Panc1 (cell line): ENCODE results near the gene FAM240A. TPM values are rescaled to one million over a fixed set of nuclear protein-coding genes. Genes with fewer than 3 reads are reported as not detected.

ENCODE experiments used
- ATAC-seq: fragments of 200-7000 bp; cut with Tn5 transposase; 2 replicates; pipeline ENCODE4 v1.9.1; 2020; ENCODE audit warnings: mild to moderate bottlenecking, moderate library complexity
- BruUV-seq: library from RNA; stranded (reverse); fragments of 400-500 nt; replicated peaks from 2 replicates; lab custom pipeline; 2021; lab: Mats Ljungman, UMichigan
- CTCF ChIA-PET: fragments of 300-600 bp; sonication (Branson Sonifier 250); formaldehyde crosslinking; loops from one replicate; lab custom pipeline; 2022; ENCODE audit warnings: antibody characterized with exemption; lab: Charles Lee
- POLR2A ChIA-PET: fragments of 300-600 bp; sonication (Branson Sonifier 250); formaldehyde crosslinking; loops from one replicate; lab custom pipeline; 2022; ENCODE audit warnings: antibody characterized with exemption; lab: Charles Lee
- DNase-seq: peaks from one replicate; pipeline ENCODE4 v3.0.0-alpha.2; 2010; ENCODE audit warnings: low read depth, low spot score
- H3K27ac ChIP-seq: 2 replicates; pipeline ENCODE4 v1.5.1; 2011; ENCODE audit warnings: mild to moderate bottlenecking, low read length, inconsistent platforms
- H3K27me3 ChIP-seq: fragments of 200-500 bp; sonication (Bioruptor generic); 2 replicates; pipeline ENCODE4 v1.6.0; 2014; ENCODE audit warnings: low read length, inconsistent platforms; ENCODE audit not compliant: control insufficient read depth, insufficient read depth
- H3K36me3 ChIP-seq: fragments of 200-500 bp; sonication (Bioruptor generic); 2 replicates; pipeline ENCODE4 v1.5.1; 2014; ENCODE audit warnings: inconsistent platforms, mild to moderate bottlenecking, low read length, moderate library complexity; ENCODE audit not compliant: control insufficient read depth, insufficient read depth
- H3K4me1 ChIP-seq: 2 replicates; pipeline ENCODE4 v1.5.1; 2011; ENCODE audit warnings: inconsistent platforms, mild to moderate bottlenecking, low read length, moderate library complexity; ENCODE audit not compliant: control insufficient read depth, insufficient read depth
- H3K4me3 ChIP-seq, 2 experiments: 2 replicates each; pipeline ENCODE4 v1.5.1; 2011 to 2012; ENCODE audit warnings: low read depth in 2 of 2, low read length in 2 of 2, mild to moderate bottlenecking in 2 of 2, inconsistent platforms in 1 of 2, moderate library complexity in 1 of 2
- H3K9me3 ChIP-seq: fragments of 200-500 bp; sonication (Bioruptor generic); 2 replicates; pipeline ENCODE4 v1.5.1; 2014; ENCODE audit warnings: low read depth, mild to moderate bottlenecking, inconsistent platforms, low read length, moderate library complexity; ENCODE audit not compliant: control insufficient read depth, insufficient read depth
- POLR2AphosphoS5 ChIP-seq: IDR thresholded peaks from 2 replicates; pipeline ENCODE4 v1.6.1; 2012; ENCODE audit warnings: mild to moderate bottlenecking, low read depth, low read length, moderate library complexity
- SIN3A ChIP-seq: IDR thresholded peaks from 2 replicates; pipeline ENCODE4 v1.6.1; 2012; ENCODE audit warnings: low read depth, mild to moderate bottlenecking, low read length, moderate library complexity, borderline replicate concordance; ENCODE audit not compliant: insufficient read depth
- TCF7L2 ChIP-seq: IDR thresholded peaks from 2 replicates; pipeline ENCODE4 v1.6.1; 2011; ENCODE audit warnings: mild to moderate bottlenecking, low read depth, low read length, inconsistent platforms
- in situ Hi-C: cut with HindIII; loops from 2 replicates; pipeline ENCODE4 v1.10.0; 2016; ENCODE audit warnings: low sequenced_read_pairs, low pct_unique_long_range_greater_than_20kb
- intact Hi-C: fragments of 100-400 bp; cut with micrococcal nuclease; formaldehyde crosslinking; loops from one replicate; pipeline ENCODE4 v1.10.0; 2022; ENCODE audit not compliant: unreplicated experiment
- total RNA-seq: library from RNA; stranded (reverse); gene quantifications from one replicate; pipeline ENCODE4 v1.2.1, GENCODE V29; 2021; ENCODE audit not compliant: unreplicated experiment
- TF ChIP-seq, protein P1 (sequence below), 2 experiments: IDR thresholded peaks; 2 replicates each; pipeline ENCODE4 v1.6.1; 2011 to 2012; ENCODE audit warnings: low read depth in 2 of 2, control low read depth in 1 of 2, low read length in 1 of 2, mild to moderate bottlenecking in 1 of 2, moderate library complexity in 1 of 2; ENCODE audit not compliant: insufficient read depth in 1 of 2
- TF ChIP-seq, protein P2 (sequence below): fragments of 450-650 bp; IDR thresholded peaks from 2 replicates; pipeline ENCODE4 v1.5.1; 2017; ENCODE audit warnings: mild to moderate bottlenecking

FAM240A gene
- total RNA-seq, 1 experiment from 2014 or later = not detected

DNA sequence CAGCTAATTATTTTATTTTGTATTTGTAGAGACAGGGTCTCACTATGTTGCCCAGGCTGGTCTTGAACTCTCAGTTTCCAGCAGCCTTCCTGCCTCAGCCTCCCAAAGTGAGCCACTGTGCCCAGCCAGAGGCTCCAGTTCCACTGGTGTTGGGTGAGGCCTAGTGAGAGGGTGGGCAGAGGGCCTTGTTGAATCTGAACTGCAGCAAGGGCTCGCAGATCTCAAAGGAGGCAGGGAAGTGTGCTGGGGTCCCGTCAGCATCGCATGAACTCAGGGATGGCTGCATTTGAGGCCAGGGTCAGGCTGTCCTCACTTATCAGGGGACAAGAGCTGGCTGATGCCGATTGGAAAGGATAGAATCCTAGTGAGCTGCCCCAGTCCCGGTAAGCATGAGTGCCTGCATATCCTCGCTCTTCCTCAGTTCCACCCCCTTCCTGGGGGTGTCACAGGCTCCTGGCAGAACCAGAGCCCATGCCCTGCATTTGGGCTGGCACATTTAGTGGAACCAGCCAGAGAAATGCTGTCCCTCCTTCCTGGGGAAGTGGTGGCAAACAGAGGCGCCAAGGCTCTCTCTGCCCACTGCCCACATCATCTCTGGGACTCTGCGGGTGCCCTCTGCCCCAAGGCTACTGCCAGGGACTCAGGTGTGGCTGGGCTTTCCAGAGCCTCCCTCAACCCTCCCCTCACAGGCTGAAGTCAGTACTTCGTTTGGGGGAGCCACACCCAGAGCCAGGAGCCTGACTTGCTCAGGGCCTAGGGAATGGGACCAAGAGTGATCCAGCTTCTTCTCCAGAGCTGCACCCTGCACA lies 57.1 kb downstream of the FAM240A start:
- intact Hi-C loops (no loop called here), in situ Hi-C loops (no loop called here)
- H3K36me3 ChIP-seq = no peaks in the 10 kb centered on the region
- H3K4me3 ChIP-seq = no peak overlapping the region
- no TSS peak for BruUV-seq
- H3K27ac ChIP-seq = no peak overlapping the region
- no peaks in the 10 kb centered on the region for H3K27me3 ChIP-seq
- 0 out of 2 replicates have a peak, but pooled peaks have one; percentile 36 for ATAC-seq
- DNase-seq = no peak
- H3K9me3 ChIP-seq = no peaks in the 10 kb centered on the region
- no peaks in the 10 kb centered on the region for H3K4me1 ChIP-seq
- POLR2A ChIA-PET = no interaction called here
- CTCF ChIA-PET = interaction anchor here (0.6 kb wide), 1 partner anchor 188 kb away, joined by 4 read pairs; no protein-coding TSS in a partner anchor
- TF ChIP-seq TCF7L2 (no peak), SIN3A (no peak), POLR2AphosphoS5 (no peak)
- TF ChIP-seq, protein P1, sequence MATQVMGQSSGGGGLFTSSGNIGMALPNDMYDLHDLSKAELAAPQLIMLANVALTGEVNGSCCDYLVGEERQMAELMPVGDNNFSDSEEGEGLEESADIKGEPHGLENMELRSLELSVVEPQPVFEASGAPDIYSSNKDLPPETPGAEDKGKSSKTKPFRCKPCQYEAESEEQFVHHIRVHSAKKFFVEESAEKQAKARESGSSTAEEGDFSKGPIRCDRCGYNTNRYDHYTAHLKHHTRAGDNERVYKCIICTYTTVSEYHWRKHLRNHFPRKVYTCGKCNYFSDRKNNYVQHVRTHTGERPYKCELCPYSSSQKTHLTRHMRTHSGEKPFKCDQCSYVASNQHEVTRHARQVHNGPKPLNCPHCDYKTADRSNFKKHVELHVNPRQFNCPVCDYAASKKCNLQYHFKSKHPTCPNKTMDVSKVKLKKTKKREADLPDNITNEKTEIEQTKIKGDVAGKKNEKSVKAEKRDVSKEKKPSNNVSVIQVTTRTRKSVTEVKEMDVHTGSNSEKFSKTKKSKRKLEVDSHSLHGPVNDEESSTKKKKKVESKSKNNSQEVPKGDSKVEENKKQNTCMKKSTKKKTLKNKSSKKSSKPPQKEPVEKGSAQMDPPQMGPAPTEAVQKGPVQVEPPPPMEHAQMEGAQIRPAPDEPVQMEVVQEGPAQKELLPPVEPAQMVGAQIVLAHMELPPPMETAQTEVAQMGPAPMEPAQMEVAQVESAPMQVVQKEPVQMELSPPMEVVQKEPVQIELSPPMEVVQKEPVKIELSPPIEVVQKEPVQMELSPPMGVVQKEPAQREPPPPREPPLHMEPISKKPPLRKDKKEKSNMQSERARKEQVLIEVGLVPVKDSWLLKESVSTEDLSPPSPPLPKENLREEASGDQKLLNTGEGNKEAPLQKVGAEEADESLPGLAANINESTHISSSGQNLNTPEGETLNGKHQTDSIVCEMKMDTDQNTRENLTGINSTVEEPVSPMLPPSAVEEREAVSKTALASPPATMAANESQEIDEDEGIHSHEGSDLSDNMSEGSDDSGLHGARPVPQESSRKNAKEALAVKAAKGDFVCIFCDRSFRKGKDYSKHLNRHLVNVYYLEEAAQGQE (IDR thresholded peaks at IDR 0.05; ENCODE audit: insufficient read depth in 1 of 2, low read depth in 2 of 2, low read length in 1 of 2) = no peak
- TF ChIP-seq, protein P2, sequence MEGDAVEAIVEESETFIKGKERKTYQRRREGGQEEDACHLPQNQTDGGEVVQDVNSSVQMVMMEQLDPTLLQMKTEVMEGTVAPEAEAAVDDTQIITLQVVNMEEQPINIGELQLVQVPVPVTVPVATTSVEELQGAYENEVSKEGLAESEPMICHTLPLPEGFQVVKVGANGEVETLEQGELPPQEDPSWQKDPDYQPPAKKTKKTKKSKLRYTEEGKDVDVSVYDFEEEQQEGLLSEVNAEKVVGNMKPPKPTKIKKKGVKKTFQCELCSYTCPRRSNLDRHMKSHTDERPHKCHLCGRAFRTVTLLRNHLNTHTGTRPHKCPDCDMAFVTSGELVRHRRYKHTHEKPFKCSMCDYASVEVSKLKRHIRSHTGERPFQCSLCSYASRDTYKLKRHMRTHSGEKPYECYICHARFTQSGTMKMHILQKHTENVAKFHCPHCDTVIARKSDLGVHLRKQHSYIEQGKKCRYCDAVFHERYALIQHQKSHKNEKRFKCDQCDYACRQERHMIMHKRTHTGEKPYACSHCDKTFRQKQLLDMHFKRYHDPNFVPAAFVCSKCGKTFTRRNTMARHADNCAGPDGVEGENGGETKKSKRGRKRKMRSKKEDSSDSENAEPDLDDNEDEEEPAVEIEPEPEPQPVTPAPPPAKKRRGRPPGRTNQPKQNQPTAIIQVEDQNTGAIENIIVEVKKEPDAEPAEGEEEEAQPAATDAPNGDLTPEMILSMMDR = no peak

DNA sequence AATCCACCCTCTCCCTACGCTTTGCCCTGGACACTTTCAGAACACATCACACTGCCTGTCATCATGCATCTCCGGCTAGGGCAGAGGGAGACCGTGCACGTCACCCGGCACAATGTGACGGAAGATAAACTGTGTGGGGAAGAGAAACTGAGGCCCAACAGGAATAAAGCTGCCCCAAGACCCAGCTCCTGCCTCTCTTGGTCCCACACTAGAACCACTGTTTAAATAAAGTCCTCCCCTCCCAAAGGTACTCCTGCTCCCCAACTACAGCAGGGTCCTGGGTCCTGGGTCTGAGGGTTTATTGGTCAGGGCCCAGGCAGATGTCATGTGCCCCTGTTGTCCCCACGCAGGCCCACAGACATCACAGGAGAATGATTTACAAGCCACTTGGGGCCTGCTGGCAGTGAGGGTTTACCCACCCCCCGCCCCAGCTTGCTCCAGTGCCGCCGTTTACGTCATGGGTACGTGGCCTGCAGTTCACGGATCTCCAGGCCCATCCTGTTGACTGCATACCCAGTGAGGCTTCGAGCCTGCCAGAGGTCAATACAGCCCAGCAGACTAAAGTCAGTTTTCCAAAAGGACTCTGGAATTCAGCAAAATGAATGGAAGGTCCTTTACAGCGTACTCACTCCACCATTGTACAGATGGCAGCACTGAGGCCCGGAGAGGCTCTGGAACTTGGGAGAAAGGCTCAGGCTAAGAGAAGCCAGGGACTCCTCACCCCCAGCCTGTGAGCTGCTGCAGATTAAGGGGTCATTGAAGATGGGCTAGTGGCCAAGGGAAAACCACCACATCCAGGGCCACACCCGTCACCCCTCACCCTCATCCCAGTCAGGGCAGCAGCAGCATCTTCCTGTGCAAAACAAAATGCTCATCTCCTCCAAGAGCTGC lies 57.9 kb downstream of the FAM240A start:
- no peak overlapping the region for H3K4me3 ChIP-seq
- H3K9me3 ChIP-seq = no peaks in the 10 kb centered on the region
- DNase-seq (no peak), ATAC-seq (no peak)
- no peaks in the 10 kb centered on the region for H3K36me3 ChIP-seq
- ChIA-PET CTCF (no interaction called here), POLR2A (no interaction called here)
- in situ Hi-C loops = no loop called here
- no peaks in the 10 kb centered on the region for H3K4me1 ChIP-seq
- TF ChIP-seq, protein P2 = no peak
- TF ChIP-seq, protein P1 (IDR thresholded peaks at IDR 0.05; ENCODE audit: insufficient read depth in 1 of 2, low read depth in 2 of 2, low read length in 1 of 2) = no peak
- no peak for TF ChIP-seq POLR2AphosphoS5
- TF ChIP-seq TCF7L2 = no peak
- TF ChIP-seq SIN3A = no peak
- no TSS peak for BruUV-seq
- H3K27ac ChIP-seq = no peak overlapping the region
- no peaks in the 10 kb centered on the region for H3K27me3 ChIP-seq
- intact Hi-C loops = no loop called here
